Suprapubic skin (tissue), 3 donors: ENCODE results near the gene POLRMT.

Experiments used
- POLR2AphosphoS5 ChIP-seq, 3 donors: sonication (generic); formaldehyde crosslinking; IDR thresholded peaks; one replicate each; pipeline ENCODE4 v1.6.1; 2017; ENCODE audit warnings: antibody characterized with exemption in 3 of 3
- TF ChIP-seq, protein P1 (sequence below), 2 donors: fragments of 200-600 bp in 1 of 2; fragments of 450-650 bp in 1 of 2; sonication (generic) in 1 of 2; IDR thresholded peaks; one replicate each; pipeline ENCODE4 v1.5.1; 2016 to 2019; ENCODE audit warnings: antibody characterized with exemption in 2 of 2, mild to moderate bottlenecking in 1 of 2, moderate library complexity in 1 of 2

DNA sequence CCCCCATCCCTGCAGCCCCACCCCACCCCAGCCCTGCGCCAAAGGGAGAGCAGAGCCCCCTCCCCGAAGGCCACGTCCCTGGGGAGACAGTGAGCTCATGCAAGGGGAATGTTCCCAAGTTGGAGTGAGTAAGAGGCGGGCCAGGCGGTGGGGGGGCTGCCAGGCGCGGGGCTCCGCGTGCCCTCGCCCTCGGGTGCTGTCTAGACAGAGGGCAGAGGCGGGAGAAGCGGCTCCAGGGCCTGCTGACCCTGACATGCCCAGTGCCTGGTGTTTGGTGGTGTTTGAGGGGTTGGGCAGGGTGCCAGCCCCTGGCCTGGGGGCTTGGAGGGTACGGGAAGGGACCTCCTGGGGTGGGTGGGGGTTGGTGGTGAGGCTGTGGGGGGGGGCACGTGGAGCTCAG, 43.9 kb upstream of the POLRMT start:
- peak in 2 of 3 donors; percentile 17 to 76 for TF ChIP-seq POLR2AphosphoS5 (IDR thresholded peaks at IDR 0.05)
- TF ChIP-seq, protein P1, sequence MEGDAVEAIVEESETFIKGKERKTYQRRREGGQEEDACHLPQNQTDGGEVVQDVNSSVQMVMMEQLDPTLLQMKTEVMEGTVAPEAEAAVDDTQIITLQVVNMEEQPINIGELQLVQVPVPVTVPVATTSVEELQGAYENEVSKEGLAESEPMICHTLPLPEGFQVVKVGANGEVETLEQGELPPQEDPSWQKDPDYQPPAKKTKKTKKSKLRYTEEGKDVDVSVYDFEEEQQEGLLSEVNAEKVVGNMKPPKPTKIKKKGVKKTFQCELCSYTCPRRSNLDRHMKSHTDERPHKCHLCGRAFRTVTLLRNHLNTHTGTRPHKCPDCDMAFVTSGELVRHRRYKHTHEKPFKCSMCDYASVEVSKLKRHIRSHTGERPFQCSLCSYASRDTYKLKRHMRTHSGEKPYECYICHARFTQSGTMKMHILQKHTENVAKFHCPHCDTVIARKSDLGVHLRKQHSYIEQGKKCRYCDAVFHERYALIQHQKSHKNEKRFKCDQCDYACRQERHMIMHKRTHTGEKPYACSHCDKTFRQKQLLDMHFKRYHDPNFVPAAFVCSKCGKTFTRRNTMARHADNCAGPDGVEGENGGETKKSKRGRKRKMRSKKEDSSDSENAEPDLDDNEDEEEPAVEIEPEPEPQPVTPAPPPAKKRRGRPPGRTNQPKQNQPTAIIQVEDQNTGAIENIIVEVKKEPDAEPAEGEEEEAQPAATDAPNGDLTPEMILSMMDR (IDR thresholded peaks at IDR 0.05), result no peak
